GM23338 (cell line): ENCODE results near the gene LAMC3. TPM values are rescaled to one million over a fixed set of nuclear protein-coding genes. Genes with fewer than 3 reads are reported as not detected.

Experiments used
- ATAC-seq: fragments of 200-7000 bp; cut with Tn5 transposase; 3 replicates; pipeline ENCODE4 v1.9.1; 2020
- DNase-seq: peaks from one replicate; pipeline ENCODE4 v3.0.0-alpha.2; 2015; ENCODE audit warnings: low spot score
- H2AFZ ChIP-seq: fragments of 200-600 bp; sonication (generic); 2 replicates; pipeline ENCODE4 v1.8.0; 2016; ENCODE audit warnings: antibody characterized with exemption, mild to moderate bottlenecking, moderate library complexity
- H3F3A ChIP-seq: fragments of 200-600 bp; sonication (generic); replicated peaks from 2 replicates; pipeline ENCODE4 v1.8.0; 2017; ENCODE audit warnings: antibody characterized with exemption, mixed run types, low read depth
- H3K27ac ChIP-seq: fragments of 200-600 bp; sonication (generic); 2 replicates; pipeline ENCODE4 v1.6.1; 2016; ENCODE audit warnings: low read depth
- H3K27me3 ChIP-seq: fragments of 200-600 bp; sonication (generic); 2 replicates; pipeline ENCODE4 v1.8.0; 2016; ENCODE audit warnings: mild to moderate bottlenecking, mixed run types, moderate library complexity; ENCODE audit not compliant: insufficient read depth
- H3K36me3 ChIP-seq: fragments of 200-600 bp; sonication (generic); 2 replicates; pipeline ENCODE4 v1.8.0; 2016; ENCODE audit warnings: mild to moderate bottlenecking; ENCODE audit not compliant: insufficient read depth
- H3K4me1 ChIP-seq: fragments of 200-600 bp; sonication (generic); 2 replicates; pipeline ENCODE4 v1.8.0; 2016; ENCODE audit warnings: mild to moderate bottlenecking, moderate library complexity; ENCODE audit not compliant: insufficient read depth
- H3K4me2 ChIP-seq: fragments of 200-600 bp; sonication (generic); 2 replicates; pipeline ENCODE4 v1.7.1; 2017; ENCODE audit warnings: mixed run types
- H3K4me3 ChIP-seq: fragments of 200-600 bp; sonication (generic); 2 replicates; pipeline ENCODE4 v1.6.1; 2016; ENCODE audit warnings: mixed run types
- H3K79me2 ChIP-seq: fragments of 200-600 bp; sonication (generic); replicated peaks from 2 replicates; pipeline ENCODE4 v1.8.0; 2017; ENCODE audit warnings: mild to moderate bottlenecking; ENCODE audit not compliant: insufficient read depth
- H3K9me2 ChIP-seq: fragments of 200-600 bp; sonication (generic); 2 replicates; pipeline ENCODE4 v1.8.0; 2017; ENCODE audit not compliant: insufficient read depth
- H4K20me1 ChIP-seq: fragments of 200-600 bp; sonication (generic); replicated peaks from 2 replicates; pipeline ENCODE4 v1.8.0; 2017; ENCODE audit warnings: mild to moderate bottlenecking; ENCODE audit not compliant: insufficient read depth
- H3K27ac Mint-ChIP-seq: 2 replicates; pipeline ENCODE4 v1.8.0; 2020; ENCODE audit warnings: inconsistent platforms, mild to moderate bottlenecking, moderate library complexity, mixed read lengths
- H3K27me3 Mint-ChIP-seq: 3 replicates; pipeline ENCODE4 v1.8.0; 2022; ENCODE audit warnings: low read depth, mild to moderate bottlenecking, moderate library complexity, mixed read lengths, inconsistent platforms; ENCODE audit not compliant: insufficient read depth, poor library complexity
- H3K36me3 Mint-ChIP-seq: 3 replicates; pipeline ENCODE4 v1.8.0; 2021; ENCODE audit warnings: low read depth, mild to moderate bottlenecking, inconsistent platforms, moderate library complexity, mixed read lengths
- H3K4me1 Mint-ChIP-seq: 3 replicates; pipeline ENCODE4 v1.8.0; 2020; ENCODE audit warnings: mild to moderate bottlenecking, inconsistent platforms, mixed read lengths
- H3K4me3 Mint-ChIP-seq: 3 replicates; pipeline ENCODE4 v1.8.0; 2021; ENCODE audit warnings: moderate library complexity, mild to moderate bottlenecking, inconsistent platforms, mixed read lengths
- H3K9me3 Mint-ChIP-seq: 3 replicates; pipeline ENCODE4 v1.8.0; 2020; ENCODE audit warnings: moderate library complexity, mild to moderate bottlenecking, inconsistent platforms, mixed read lengths
- JUNB ChIP-seq: IDR thresholded peaks from one replicate; pipeline ENCODE4 v1.6.1; 2016; ENCODE audit warnings: antibody characterized with exemption; ENCODE audit not compliant: unreplicated experiment
- STAT1 ChIP-seq: IDR thresholded peaks from one replicate; pipeline ENCODE4 v1.6.1; 2016; ENCODE audit warnings: antibody characterized with exemption; ENCODE audit not compliant: unreplicated experiment
- ZNF114 ChIP-seq: fragments of 250-450 bp; sonication (Bioruptor Pico); IDR thresholded peaks from 2 replicates; pipeline ENCODE4 v1.5.0; 2020; ENCODE audit warnings: mild to moderate bottlenecking, moderate library complexity
- ZNF331 ChIP-seq: fragments of 250-450 bp; sonication (Bioruptor Pico); IDR thresholded peaks from 2 replicates; pipeline ENCODE4 v1.5.0; 2020; ENCODE audit warnings: low read depth, mild to moderate bottlenecking, moderate library complexity
- polyA plus RNA-seq: library from polyadenylated mRNA; unstranded; fragments of >200 nt; fragmentation: Nextera tagmentation; extraction: Ambion mirVana; gene quantifications from 2 replicates; pipeline ENCODE4 v1.2.1, GENCODE V29; 2016
- total RNA-seq: library from RNA; depleted of rRNA; stranded (reverse); fragments of >200 nt; shearing (Covaris generic); gene quantifications from 2 replicates; pipeline ENCODE4 v1.2.3, GENCODE V29; 2014
- TF ChIP-seq, protein P1 (sequence below), 2 experiments: fragments of 200-600 bp in 1 of 2; sonication (generic) in 1 of 2; conservative IDR thresholded peaks; 2 replicates each; pipeline versions ENCODE4 v1.5.1 to v1.6.1; 2016 to 2017; ENCODE audit warnings: antibody characterized with exemption in 2 of 2, low read depth in 2 of 2, mild to moderate bottlenecking in 2 of 2, moderate library complexity in 1 of 2
- TF ChIP-seq, protein P2 (sequence below): IDR thresholded peaks from one replicate; pipeline ENCODE4 v1.6.1; 2018; ENCODE audit warnings: antibody characterized with exemption; ENCODE audit not compliant: unreplicated experiment
- TF ChIP-seq, protein P3 (sequence below): fragments of 250-450 bp; sonication (Bioruptor Pico); IDR thresholded peaks from 2 replicates; pipeline ENCODE4 v1.5.0; 2020; ENCODE audit warnings: mild to moderate bottlenecking, moderate library complexity

The LAMC3 gene
- total and polyA plus RNA-seq, 2 experiments from 2014 or later = 9.0 to 27.4 TPM

DNA sequence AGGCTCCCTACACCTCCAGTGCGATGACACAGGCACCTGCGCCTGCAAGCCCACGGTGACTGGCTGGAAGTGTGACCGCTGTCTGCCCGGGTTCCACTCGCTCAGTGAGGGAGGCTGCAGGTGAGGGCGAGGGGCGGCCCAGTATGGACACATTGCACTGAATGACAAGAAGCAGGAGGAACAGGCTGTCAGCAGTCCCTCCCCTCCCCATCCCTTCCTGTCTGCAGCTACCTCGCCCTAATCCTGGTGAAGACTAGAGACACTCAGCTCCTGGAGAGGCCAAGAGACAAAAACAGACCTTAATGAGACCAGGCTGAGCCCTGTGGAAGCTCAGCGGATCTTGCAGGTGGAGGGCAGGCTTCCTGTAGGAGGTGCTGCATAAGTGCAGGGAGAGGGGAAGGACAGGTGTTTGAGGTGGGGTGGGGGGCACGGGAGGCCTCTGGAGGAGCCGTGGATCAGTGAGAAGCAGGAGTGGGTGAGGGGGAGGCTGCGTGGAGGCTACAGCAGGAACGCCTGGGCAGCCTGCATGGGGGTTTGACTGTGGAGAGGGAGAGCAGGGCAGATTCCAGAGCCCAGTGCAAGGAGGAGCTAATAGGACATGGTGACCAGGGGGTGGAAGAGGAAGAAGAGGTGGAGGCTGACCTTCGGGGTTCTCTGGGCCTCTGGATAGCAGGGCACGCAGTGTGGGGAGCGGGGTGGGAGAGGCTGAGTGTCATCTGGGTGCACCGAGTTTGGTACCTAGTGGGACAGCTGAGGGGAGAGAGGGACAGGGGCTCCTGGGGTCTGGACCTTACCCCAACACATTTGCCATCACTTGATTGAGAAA is 30.4 kb downstream of the LAMC3 start:
- Histone ChIP-seq H3K9me2 (no peaks in the 10 kb centered on the region), H3K27ac (no peak overlapping the region), H3K79me2 (no peaks in the 10 kb centered on the region), H3K27me3 (no peaks in the 10 kb centered on the region), H4K20me1 (no peaks in the 10 kb centered on the region), H3K4me2 (no peak overlapping the region), H3F3A (no peaks in the 10 kb centered on the region), H3K4me1 (no peaks in the 10 kb centered on the region), H3K36me3 (no peaks in the 10 kb centered on the region), H2AFZ (no peak overlapping the region), H3K4me3 (no peak overlapping the region)
- Mint-ChIP-seq H3K4me3 (no peak overlapping the region), H3K27me3 (peaks cover 10% of the 10 kb centered on the region), H3K36me3 (peaks cover 4% of the 10 kb centered on the region; the same call in 2 of the 3 replicates), H3K9me3 (no peaks in the 10 kb centered on the region; the same call in 2 of the 3 replicates), H3K27ac (no peak overlapping the region), H3K4me1 (no peaks in the 10 kb centered on the region; the same call in 1 of the 3 replicates)
- TF ChIP-seq, protein P1, sequence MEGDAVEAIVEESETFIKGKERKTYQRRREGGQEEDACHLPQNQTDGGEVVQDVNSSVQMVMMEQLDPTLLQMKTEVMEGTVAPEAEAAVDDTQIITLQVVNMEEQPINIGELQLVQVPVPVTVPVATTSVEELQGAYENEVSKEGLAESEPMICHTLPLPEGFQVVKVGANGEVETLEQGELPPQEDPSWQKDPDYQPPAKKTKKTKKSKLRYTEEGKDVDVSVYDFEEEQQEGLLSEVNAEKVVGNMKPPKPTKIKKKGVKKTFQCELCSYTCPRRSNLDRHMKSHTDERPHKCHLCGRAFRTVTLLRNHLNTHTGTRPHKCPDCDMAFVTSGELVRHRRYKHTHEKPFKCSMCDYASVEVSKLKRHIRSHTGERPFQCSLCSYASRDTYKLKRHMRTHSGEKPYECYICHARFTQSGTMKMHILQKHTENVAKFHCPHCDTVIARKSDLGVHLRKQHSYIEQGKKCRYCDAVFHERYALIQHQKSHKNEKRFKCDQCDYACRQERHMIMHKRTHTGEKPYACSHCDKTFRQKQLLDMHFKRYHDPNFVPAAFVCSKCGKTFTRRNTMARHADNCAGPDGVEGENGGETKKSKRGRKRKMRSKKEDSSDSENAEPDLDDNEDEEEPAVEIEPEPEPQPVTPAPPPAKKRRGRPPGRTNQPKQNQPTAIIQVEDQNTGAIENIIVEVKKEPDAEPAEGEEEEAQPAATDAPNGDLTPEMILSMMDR (conservative IDR thresholded peaks at IDR 0.05; ENCODE audit: low read depth in 2 of 2) = 0 out of 4 replicates have a peak, but pooled peaks of 1 of the 2 experiments have one; percentile 4
- no peak for TF ChIP-seq ZNF114 (CRISPR knock-in tag)
- ATAC-seq (no peak), DNase-seq (no peak)

DNA sequence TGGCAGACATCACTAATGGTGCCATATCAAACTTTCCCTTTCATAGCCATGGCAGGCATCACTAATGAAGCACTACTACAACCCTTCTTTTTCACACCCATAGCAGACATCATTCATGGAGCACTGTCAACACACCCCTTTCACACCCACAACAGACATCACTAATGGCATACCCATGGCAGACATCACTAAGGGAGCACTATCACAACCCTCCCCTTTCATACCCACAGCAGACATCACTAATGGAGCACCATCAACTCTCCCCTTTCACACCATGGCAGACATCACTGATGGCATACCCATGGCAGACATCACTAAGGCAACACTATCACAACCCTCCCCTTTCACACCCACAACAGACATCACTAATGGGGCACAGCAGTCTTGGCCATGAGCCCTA is 33.7 kb downstream of the LAMC3 start:
- no peaks in the 10 kb centered on the region for H4K20me1 ChIP-seq
- peaks cover 10% of the 10 kb centered on the region for H3K27me3 Mint-ChIP-seq
- DNase-seq (no peak), ATAC-seq (no peak)
- H3K27ac ChIP-seq = no peak overlapping the region
- H3K4me3 ChIP-seq = no peak overlapping the region
- H3K79me2 ChIP-seq = no peaks in the 10 kb centered on the region
- H3K4me1 ChIP-seq = no peaks in the 10 kb centered on the region
- H3K4me2 ChIP-seq = no peak overlapping the region
- no peaks in the 10 kb centered on the region; the same call in 1 of the 3 replicates for H3K4me1 Mint-ChIP-seq
- no peaks in the 10 kb centered on the region; the same call in 2 of the 3 replicates for H3K9me3 Mint-ChIP-seq
- no peak overlapping the region for H3K4me3 Mint-ChIP-seq
- H2AFZ ChIP-seq = no peak overlapping the region
- no peaks in the 10 kb centered on the region for H3K9me2 ChIP-seq
- H3K36me3 ChIP-seq = no peaks in the 10 kb centered on the region
- H3K36me3 Mint-ChIP-seq = peaks cover 4% of the 10 kb centered on the region; the same call in 2 of the 3 replicates
- H3F3A ChIP-seq = no peaks in the 10 kb centered on the region
- H3K27ac Mint-ChIP-seq = no peak overlapping the region
- H3K27me3 ChIP-seq = no peaks in the 10 kb centered on the region
- TF ChIP-seq, protein P2, sequence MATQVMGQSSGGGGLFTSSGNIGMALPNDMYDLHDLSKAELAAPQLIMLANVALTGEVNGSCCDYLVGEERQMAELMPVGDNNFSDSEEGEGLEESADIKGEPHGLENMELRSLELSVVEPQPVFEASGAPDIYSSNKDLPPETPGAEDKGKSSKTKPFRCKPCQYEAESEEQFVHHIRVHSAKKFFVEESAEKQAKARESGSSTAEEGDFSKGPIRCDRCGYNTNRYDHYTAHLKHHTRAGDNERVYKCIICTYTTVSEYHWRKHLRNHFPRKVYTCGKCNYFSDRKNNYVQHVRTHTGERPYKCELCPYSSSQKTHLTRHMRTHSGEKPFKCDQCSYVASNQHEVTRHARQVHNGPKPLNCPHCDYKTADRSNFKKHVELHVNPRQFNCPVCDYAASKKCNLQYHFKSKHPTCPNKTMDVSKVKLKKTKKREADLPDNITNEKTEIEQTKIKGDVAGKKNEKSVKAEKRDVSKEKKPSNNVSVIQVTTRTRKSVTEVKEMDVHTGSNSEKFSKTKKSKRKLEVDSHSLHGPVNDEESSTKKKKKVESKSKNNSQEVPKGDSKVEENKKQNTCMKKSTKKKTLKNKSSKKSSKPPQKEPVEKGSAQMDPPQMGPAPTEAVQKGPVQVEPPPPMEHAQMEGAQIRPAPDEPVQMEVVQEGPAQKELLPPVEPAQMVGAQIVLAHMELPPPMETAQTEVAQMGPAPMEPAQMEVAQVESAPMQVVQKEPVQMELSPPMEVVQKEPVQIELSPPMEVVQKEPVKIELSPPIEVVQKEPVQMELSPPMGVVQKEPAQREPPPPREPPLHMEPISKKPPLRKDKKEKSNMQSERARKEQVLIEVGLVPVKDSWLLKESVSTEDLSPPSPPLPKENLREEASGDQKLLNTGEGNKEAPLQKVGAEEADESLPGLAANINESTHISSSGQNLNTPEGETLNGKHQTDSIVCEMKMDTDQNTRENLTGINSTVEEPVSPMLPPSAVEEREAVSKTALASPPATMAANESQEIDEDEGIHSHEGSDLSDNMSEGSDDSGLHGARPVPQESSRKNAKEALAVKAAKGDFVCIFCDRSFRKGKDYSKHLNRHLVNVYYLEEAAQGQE = no peak
- TF ChIP-seq ZNF331 = no peak
- TF ChIP-seq, protein P3, sequence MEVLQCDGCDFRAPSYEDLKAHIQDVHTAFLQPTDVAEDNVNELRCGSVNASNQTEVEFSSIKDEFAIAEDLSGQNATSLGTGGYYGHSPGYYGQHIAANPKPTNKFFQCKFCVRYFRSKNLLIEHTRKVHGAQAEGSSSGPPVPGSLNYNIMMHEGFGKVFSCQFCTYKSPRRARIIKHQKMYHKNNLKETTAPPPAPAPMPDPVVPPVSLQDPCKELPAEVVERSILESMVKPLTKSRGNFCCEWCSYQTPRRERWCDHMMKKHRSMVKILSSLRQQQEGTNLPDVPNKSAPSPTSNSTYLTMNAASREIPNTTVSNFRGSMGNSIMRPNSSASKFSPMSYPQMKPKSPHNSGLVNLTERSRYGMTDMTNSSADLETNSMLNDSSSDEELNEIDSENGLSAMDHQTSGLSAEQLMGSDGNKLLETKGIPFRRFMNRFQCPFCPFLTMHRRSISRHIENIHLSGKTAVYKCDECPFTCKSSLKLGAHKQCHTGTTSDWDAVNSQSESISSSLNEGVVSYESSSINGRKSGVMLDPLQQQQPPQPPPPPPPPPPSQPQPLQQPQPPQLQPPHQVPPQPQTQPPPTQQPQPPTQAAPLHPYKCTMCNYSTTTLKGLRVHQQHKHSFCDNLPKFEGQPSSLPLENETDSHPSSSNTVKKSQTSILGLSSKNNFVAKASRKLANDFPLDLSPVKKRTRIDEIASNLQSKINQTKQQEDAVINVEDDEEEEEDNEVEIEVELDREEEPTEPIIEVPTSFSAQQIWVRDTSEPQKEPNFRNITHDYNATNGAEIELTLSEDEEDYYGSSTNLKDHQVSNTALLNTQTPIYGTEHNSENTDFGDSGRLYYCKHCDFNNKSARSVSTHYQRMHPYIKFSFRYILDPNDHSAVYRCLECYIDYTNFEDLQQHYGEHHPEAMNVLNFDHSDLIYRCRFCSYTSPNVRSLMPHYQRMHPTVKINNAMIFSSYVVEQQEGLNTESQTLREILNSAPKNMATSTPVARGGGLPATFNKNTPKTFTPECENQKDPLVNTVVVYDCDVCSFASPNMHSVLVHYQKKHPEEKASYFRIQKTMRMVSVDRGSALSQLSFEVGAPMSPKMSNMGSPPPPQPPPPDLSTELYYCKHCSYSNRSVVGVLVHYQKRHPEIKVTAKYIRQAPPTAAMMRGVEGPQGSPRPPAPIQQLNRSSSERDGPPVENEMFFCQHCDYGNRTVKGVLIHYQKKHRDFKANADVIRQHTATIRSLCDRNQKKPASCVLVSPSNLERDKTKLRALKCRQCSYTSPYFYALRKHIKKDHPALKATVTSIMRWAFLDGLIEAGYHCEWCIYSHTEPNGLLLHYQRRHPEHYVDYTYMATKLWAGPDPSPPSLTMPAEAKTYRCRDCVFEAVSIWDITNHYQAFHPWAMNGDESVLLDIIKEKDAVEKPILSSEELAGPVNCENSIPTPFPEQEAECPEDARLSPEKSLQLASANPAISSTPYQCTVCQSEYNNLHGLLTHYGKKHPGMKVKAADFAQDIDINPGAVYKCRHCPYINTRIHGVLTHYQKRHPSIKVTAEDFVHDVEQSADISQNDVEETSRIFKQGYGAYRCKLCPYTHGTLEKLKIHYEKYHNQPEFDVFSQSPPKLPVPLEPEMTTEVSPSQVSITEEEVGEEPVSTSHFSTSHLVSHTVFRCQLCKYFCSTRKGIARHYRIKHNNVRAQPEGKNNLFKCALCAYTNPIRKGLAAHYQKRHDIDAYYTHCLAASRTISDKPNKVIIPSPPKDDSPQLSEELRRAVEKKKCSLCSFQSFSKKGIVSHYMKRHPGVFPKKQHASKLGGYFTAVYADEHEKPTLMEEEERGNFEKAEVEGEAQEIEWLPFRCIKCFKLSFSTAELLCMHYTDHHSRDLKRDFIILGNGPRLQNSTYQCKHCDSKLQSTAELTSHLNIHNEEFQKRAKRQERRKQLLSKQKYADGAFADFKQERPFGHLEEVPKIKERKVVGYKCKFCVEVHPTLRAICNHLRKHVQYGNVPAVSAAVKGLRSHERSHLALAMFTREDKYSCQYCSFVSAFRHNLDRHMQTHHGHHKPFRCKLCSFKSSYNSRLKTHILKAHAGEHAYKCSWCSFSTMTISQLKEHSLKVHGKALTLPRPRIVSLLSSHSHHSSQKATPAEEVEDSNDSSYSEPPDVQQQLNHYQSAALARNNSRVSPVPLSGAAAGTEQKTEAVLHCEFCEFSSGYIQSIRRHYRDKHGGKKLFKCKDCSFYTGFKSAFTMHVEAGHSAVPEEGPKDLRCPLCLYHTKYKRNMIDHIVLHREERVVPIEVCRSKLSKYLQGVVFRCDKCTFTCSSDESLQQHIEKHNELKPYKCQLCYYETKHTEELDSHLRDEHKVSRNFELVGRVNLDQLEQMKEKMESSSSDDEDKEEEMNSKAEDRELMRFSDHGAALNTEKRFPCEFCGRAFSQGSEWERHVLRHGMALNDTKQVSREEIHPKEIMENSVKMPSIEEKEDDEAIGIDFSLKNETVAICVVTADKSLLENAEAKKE (CRISPR knock-in tag) = no peak
- no peak for TF ChIP-seq STAT1
- TF ChIP-seq JUNB = no peak
